CD14-positive monocyte (primary cell): ENCODE measurements around the gene FAM210B. TPM values are rescaled to one million over a fixed set of nuclear protein-coding genes. Genes with fewer than 3 reads are reported as not detected.

Experiments
- DNase-seq, 3 donors: peaks; one replicate each; pipeline ENCODE4 v3.0.0-alpha.2; 2011 to 2022
- H2AFZ ChIP-seq: 2 replicates; pipeline ENCODE4 v1.6.0; 2012; ENCODE audit warnings: mild to moderate bottlenecking, low read depth, low read length, inconsistent platforms; ENCODE audit not compliant: insufficient read depth, poor library complexity, severe bottlenecking
- H3K27ac ChIP-seq, 2 donors: 1 replicate in 1 of 2; 2 replicates in 1 of 2; pipeline ENCODE4 v1.5.1; 2012 to 2013; ENCODE audit warnings: low read length in 2 of 2, control low read depth in 1 of 2, inconsistent platforms in 1 of 2, low read depth in 1 of 2, mild to moderate bottlenecking in 1 of 2
- H3K27me3 ChIP-seq, 2 donors: one replicate each; pipeline versions ENCODE4 v1.6.0 to v1.6.1; 2011 to 2013; ENCODE audit warnings: low read length in 2 of 2; ENCODE audit not compliant: control insufficient read depth in 2 of 2, insufficient read depth in 2 of 2
- H3K36me3 ChIP-seq, 2 donors: replicated peaks in 1 of 2; 1 replicate in 1 of 2; 2 replicates in 1 of 2; pipeline versions ENCODE4 v1.5.1 to v1.6.1; 2012 to 2013; ENCODE audit warnings: low read length in 2 of 2, control low read depth in 1 of 2, inconsistent platforms in 1 of 2, mild to moderate bottlenecking in 1 of 2; ENCODE audit not compliant: insufficient read depth in 2 of 2, control insufficient read depth in 1 of 2
- H3K4me1 ChIP-seq, 2 donors: 1 replicate in 1 of 2; 2 replicates in 1 of 2; pipeline versions ENCODE4 v1.5.1 to v1.6.1; 2012 to 2013; ENCODE audit warnings: low read length in 2 of 2, control low read depth in 1 of 2, inconsistent platforms in 1 of 2, mild to moderate bottlenecking in 1 of 2, moderate library complexity in 1 of 2; ENCODE audit not compliant: insufficient read depth in 2 of 2, control insufficient read depth in 1 of 2
- H3K4me2 ChIP-seq: replicated peaks from 2 replicates; pipeline ENCODE3; 2012; ENCODE audit warnings: low read length, moderate library complexity, mild to moderate bottlenecking; ENCODE audit not compliant: poor library complexity, severe bottlenecking; ENCODE audit errors: extremely low read depth
- H3K4me3 ChIP-seq, 3 experiments: fragments of 200-600 bp in 1 of 3; sonication (generic) in 1 of 3; replicated peaks in 1 of 3; 1 replicate in 2 of 3; 2 replicates in 1 of 3; pipeline ENCODE4 v1.5.1; 2011 to 2013; ENCODE audit warnings: low read length in 3 of 3, mild to moderate bottlenecking in 3 of 3, control low read depth in 2 of 3, low read depth in 2 of 3, inconsistent platforms in 1 of 3, moderate library complexity in 1 of 3
- H3K79me2 ChIP-seq: 2 replicates; pipeline ENCODE4 v1.6.0; 2012; ENCODE audit warnings: mild to moderate bottlenecking, control low read depth, inconsistent platforms, low read length, moderate library complexity; ENCODE audit not compliant: insufficient read depth
- H3K9ac ChIP-seq: 2 replicates; pipeline ENCODE4 v1.6.0; 2017; ENCODE audit warnings: low read length, mild to moderate bottlenecking; ENCODE audit not compliant: insufficient read depth, poor library complexity, severe bottlenecking
- H3K9me3 ChIP-seq, 2 donors: replicated peaks in 1 of 2; 1 replicate in 1 of 2; 2 replicates in 1 of 2; pipeline versions ENCODE4 v1.5.1 to v1.6.1; 2012 to 2013; ENCODE audit warnings: low read length in 2 of 2, control low read depth in 1 of 2; ENCODE audit not compliant: control insufficient read depth in 1 of 2, insufficient read depth in 1 of 2
- H4K20me1 ChIP-seq: 2 replicates; pipeline ENCODE4 v1.6.0; 2012; ENCODE audit warnings: mild to moderate bottlenecking, low read length, control low read depth, moderate library complexity; ENCODE audit not compliant: insufficient read depth
- H3K27ac Mint-ChIP-seq, 7 donors: one replicate each; pipeline ENCODE4 v1.8.0; 2020; ENCODE audit warnings: mild to moderate bottlenecking in 7 of 7, mixed read lengths in 7 of 7, moderate library complexity in 6 of 7, inconsistent platforms in 2 of 7
- H3K27me3 Mint-ChIP-seq, 3 donors: one replicate each; pipeline ENCODE4 v1.8.0; 2021 to 2022; ENCODE audit warnings: low read depth in 3 of 3, mild to moderate bottlenecking in 3 of 3, mixed read lengths in 3 of 3, moderate library complexity in 3 of 3, inconsistent platforms in 1 of 3
- H3K36me3 Mint-ChIP-seq, 2 donors: one replicate each; pipeline ENCODE4 v1.8.0; 2020; ENCODE audit warnings: mixed read lengths in 2 of 2, inconsistent platforms in 1 of 2, mild to moderate bottlenecking in 1 of 2
- H3K4me1 Mint-ChIP-seq: one replicate; pipeline ENCODE4 v1.8.0; 2020; ENCODE audit warnings: mild to moderate bottlenecking, mixed read lengths
- H3K4me3 Mint-ChIP-seq, 2 donors: one replicate each; pipeline ENCODE4 v1.8.0; 2020; ENCODE audit warnings: mild to moderate bottlenecking in 2 of 2, mixed read lengths in 2 of 2, moderate library complexity in 1 of 2
- H3K9me3 Mint-ChIP-seq, 7 donors: one replicate each; pipeline ENCODE4 v1.8.0; 2020 to 2022; ENCODE audit warnings: mixed read lengths in 7 of 7, mild to moderate bottlenecking in 6 of 7, moderate library complexity in 6 of 7, inconsistent platforms in 2 of 7
- CTCF ChIP-seq: fragments of 200-600 bp; IDR thresholded peaks from one replicate; pipeline ENCODE4 v1.8.0; 2022; ENCODE audit warnings: antibody characterized with exemption, mild to moderate bottlenecking
- WGBS: methylation state at CpG from one replicate; pipeline ENCODE4 v1.1.5; 2013; ENCODE audit warnings: missing lambda C conversion rate; ENCODE audit not compliant: insufficient coverage; 5-methylcytosine and 5-hydroxymethylcytosine counted together
- intact Hi-C, 2 donors: fragments of 100-400 bp; cut with micrococcal nuclease; formaldehyde crosslinking; loops; one replicate each; pipeline versions ENCODE4 v1.15.0 to v1.15.1; 2023
- polyA plus RNA-seq, 3 donors: library from polyadenylated mRNA; depleted of rRNA in 1 of 3; unstranded in 2 of 3; stranded (reverse) in 1 of 3; fragments of 300-500 nt in 2 of 3; fragments of >200 nt in 1 of 3; fragmentation: Illumina TruSeq in 2 of 3; gene quantifications; 1 replicate in 2 of 3; 2 replicates in 1 of 3; pipeline ENCODE4 v1.2.3, GENCODE V29; 2012 to 2021

Gene FAM210B
- polyA plus RNA-seq, 3 donors, result 15.2 to 41.3 (median 34.5) TPM

DNA sequence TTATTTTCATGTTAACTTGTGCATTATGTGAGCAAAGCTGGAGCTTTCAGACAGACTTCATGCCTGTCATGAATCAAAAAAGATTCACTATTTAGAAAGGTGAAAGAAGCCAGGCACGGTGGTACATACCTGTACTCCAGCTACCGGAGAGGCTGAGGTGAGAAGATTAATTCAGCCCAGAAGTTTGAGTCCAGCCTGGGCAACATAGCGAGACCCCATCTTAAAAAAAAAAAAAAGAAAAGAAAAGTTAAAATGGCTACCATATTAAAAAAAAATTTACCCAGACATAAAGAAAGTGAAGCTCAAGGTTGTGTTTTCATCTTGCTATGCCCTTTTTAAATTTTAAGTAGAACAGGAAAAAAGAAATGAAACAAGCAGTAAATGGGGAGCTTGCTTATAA, 54.2 kb downstream of the FAM210B start:
- peaks cover 21 to 35% of the 10 kb centered on the region in 2 donors for H3K36me3 Mint-ChIP-seq
- H3K9ac ChIP-seq, result no peak overlapping the region

More for the DNA sequence above, 54.2 kb downstream of the FAM210B start:
- WGBS, result no CpG with 5 or more reads among the region's 3 CpGs
- Histone ChIP-seq H4K20me1 (no peaks in the 10 kb centered on the region), H3K36me3 (peaks cover 2 to 3% of the 10 kb centered on the region in 2 donors), H3K27me3 (no peaks in the 10 kb centered on the region), H3K27ac (peak overlapping the region; percentile 79 to 94), H3K4me3 (peak overlapping the region; percentile 48 to 80 (median 76)), H3K9me3 (peaks cover 0 to 4% of the 10 kb centered on the region in 2 donors), H3K79me2 (peaks cover 25% of the 10 kb centered on the region), H3K4me1 (peaks cover 61 to 68% of the 10 kb centered on the region in 2 donors), H2AFZ (no peak overlapping the region), H3K4me2 (peak overlapping the region; percentile 81)
- peak overlapping the region; percentile 96 to 99 (median 98) for H3K27ac Mint-ChIP-seq
- peaks cover 67% of the 10 kb centered on the region for H3K4me1 Mint-ChIP-seq
- H3K4me3 Mint-ChIP-seq, result peak overlapping the region; percentile 83 to 90
- no peak for DNase-seq
- H3K27me3 Mint-ChIP-seq, result peaks cover 0 to 10% (median 1%) of the 10 kb centered on the region in 3 donors
- peaks cover 0 to 4% (median 0%) of the 10 kb centered on the region in 7 donors for H3K9me3 Mint-ChIP-seq
- no peak for TF ChIP-seq CTCF
- intact Hi-C loops, result no loop called here
